ENCODE measurements around the gene ARHGAP12. TPM values are rescaled to one million over a fixed set of nuclear protein-coding genes. Genes with fewer than 3 reads are reported as not detected.

The ARHGAP12 gene
- total and polyA plus RNA-seq, 2 donors from 2014 or later, result 15.0 to 30.9 TPM

DNA sequence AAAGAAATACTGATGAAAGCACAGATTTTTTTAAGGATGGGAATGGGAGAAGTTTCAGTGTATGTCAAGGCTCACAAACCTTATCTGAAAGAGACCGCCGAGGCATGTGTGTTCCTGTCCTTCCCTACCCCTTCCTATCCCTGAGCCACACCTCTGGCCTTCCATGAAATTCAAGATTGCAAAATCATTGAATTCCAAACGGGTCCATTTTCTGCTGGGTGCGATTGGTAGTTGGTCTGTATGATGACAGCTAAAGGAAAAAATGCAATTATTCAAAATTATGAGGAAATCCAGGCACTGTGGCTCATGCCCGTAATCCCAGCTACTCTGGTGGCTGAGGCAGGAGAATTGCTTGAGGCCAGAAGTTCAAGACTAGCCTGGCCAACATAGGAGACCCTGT is 170.1 kb downstream of the ARHGAP12 start:
- Histone ChIP-seq H3K9ac (ENCODE audit: low read length in 3 of 3) (no peak overlapping the region), H3K27ac (ENCODE audit: low read depth in 2 of 2, low read length in 2 of 2) (peak overlapping the region in 1 of 2 donors; percentile 97), H3K36me3 (ENCODE audit: control insufficient read depth in 2 of 3, insufficient read depth in 3 of 3, low read length in 3 of 3) (no peaks in the 10 kb centered on the region), H3K9me3 (ENCODE audit: control insufficient read depth in 2 of 3, insufficient read depth in 1 of 3, low read length in 3 of 3) (no peaks in the 10 kb centered on the region), H3K4me1 (ENCODE audit: control insufficient read depth in 2 of 3, insufficient read depth in 2 of 3, low read depth in 1 of 3, low read length in 3 of 3) (peaks cover 0 to 6% (median 0%) of the 10 kb centered on the region in 3 donors), H3K4me3 (ENCODE audit: low read length in 3 of 3) (no peak overlapping the region), H3K27me3 (ENCODE audit: control insufficient read depth, insufficient read depth, low read length) (no peaks in the 10 kb centered on the region)
- no peak for FAIRE-seq
- no peak for DNase-seq
- intact Hi-C loops (cut with DNase I), result no loop called here
- no peak for TF ChIP-seq CTCF (IDR thresholded peaks at IDR 0.05; ENCODE audit: borderline replicate concordance, extremely low read depth, insufficient read depth)

DNA sequence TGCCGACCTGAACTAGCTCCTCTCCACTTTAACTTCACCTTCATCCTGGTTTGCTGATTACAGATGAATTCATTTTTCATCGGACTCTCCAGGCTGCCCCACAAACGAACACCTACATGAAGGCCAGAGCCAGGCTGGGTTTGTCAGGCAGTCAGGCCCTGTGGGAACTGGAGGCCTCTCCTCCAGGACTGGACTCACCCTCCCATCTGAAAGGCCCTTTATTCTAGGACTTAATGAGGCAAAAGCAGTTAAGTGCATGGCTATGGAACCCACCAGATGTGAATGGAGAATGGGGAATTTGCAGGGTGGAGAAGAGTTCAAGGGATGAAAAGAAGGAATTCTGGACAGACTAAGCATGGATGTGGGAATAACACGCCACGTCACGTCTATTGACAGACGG is 170.8 kb downstream of the ARHGAP12 start:
- no peaks in the 10 kb centered on the region for H3K36me3 ChIP-seq (ENCODE audit: control insufficient read depth in 2 of 3, insufficient read depth in 3 of 3, low read length in 3 of 3)
- no peak for TF ChIP-seq CTCF (IDR thresholded peaks at IDR 0.05; ENCODE audit: borderline replicate concordance, extremely low read depth, insufficient read depth)
- H3K4me1 ChIP-seq (ENCODE audit: control insufficient read depth in 2 of 3, insufficient read depth in 2 of 3, low read depth in 1 of 3, low read length in 3 of 3), result peaks cover 0 to 6% (median 0%) of the 10 kb centered on the region in 3 donors
- no peaks in the 10 kb centered on the region for H3K9me3 ChIP-seq (ENCODE audit: control insufficient read depth in 2 of 3, insufficient read depth in 1 of 3, low read length in 3 of 3)
- FAIRE-seq (no peak), DNase-seq (peak in 2 of 5 donors; percentile 37 to 42)
- no peak overlapping the region for H3K9ac ChIP-seq (ENCODE audit: low read length in 3 of 3)
- intact Hi-C loops (cut with DNase I), result no loop called here
- no peaks in the 10 kb centered on the region for H3K27me3 ChIP-seq (ENCODE audit: control insufficient read depth, insufficient read depth, low read length)
- H3K27ac ChIP-seq (ENCODE audit: low read depth in 2 of 2, low read length in 2 of 2), result no peak overlapping the region
- no peak overlapping the region for H3K4me3 ChIP-seq (ENCODE audit: low read length in 3 of 3)

DNA sequence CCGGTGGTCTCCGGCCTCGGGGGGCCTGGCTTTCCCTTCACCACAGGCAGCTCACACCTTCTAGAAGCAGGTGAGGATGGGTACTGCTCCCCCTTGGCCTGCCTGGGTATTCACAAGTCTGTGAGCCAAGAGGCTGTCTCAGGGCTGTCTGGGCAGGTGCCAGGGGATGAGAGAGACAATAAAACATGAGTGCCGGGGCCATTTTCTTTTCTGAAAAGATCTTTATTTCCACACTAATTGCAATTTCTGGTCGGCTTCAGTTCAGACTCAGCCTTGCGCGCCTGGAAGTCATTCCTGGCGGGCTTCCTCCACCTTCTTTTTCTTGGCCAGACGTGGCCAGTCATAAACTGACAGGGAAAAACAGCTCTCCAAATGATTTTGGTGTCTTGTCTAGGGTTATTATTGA is 171.2 kb downstream of the ARHGAP12 start:
- Histone ChIP-seq H3K9ac (ENCODE audit: low read length in 3 of 3) (no peak overlapping the region), H3K4me1 (ENCODE audit: control insufficient read depth in 2 of 3, insufficient read depth in 2 of 3, low read depth in 1 of 3, low read length in 3 of 3) (peaks cover 0 to 6% (median 0%) of the 10 kb centered on the region in 3 donors), H3K36me3 (ENCODE audit: control insufficient read depth in 2 of 3, insufficient read depth in 3 of 3, low read length in 3 of 3) (no peaks in the 10 kb centered on the region), H3K4me3 (ENCODE audit: low read length in 3 of 3) (no peak overlapping the region), H3K9me3 (ENCODE audit: control insufficient read depth in 2 of 3, insufficient read depth in 1 of 3, low read length in 3 of 3) (no peaks in the 10 kb centered on the region), H3K27ac (ENCODE audit: low read depth in 2 of 2, low read length in 2 of 2) (no peak overlapping the region), H3K27me3 (ENCODE audit: control insufficient read depth, insufficient read depth, low read length) (no peaks in the 10 kb centered on the region)
- intact Hi-C loops (cut with DNase I), result no loop called here
- no peak for FAIRE-seq
- no peak for TF ChIP-seq CTCF (IDR thresholded peaks at IDR 0.05; ENCODE audit: borderline replicate concordance, extremely low read depth, insufficient read depth)
- DNase-seq, result peak in 1 of 5 donors; percentile 29

DNA sequence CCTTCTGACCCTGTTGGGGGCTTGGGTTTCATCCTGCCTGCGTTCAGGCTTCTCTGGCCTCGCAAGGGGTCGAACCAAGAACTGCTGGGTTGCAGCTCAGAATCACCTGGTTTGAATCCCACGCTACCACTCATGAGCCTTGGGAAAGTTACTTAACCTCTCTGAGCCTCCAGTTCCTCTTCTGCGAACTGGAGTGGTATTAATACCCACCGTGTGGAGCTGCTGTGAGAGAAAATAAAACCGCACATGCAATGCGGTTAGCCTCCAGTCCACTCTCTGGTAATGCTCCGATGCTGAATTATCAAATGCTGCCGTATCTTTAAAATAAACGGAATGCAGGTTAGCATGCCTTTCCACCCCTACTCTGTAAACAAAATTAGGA is 171.9 kb downstream of the ARHGAP12 start:
- intact Hi-C loops (cut with DNase I), result no loop called here
- Histone ChIP-seq H3K9ac (ENCODE audit: low read length in 3 of 3) (no peak overlapping the region), H3K36me3 (ENCODE audit: control insufficient read depth in 2 of 3, insufficient read depth in 3 of 3, low read length in 3 of 3) (no peaks in the 10 kb centered on the region), H3K27me3 (ENCODE audit: control insufficient read depth, insufficient read depth, low read length) (no peaks in the 10 kb centered on the region), H3K9me3 (ENCODE audit: control insufficient read depth in 2 of 3, insufficient read depth in 1 of 3, low read length in 3 of 3) (no peaks in the 10 kb centered on the region), H3K4me1 (ENCODE audit: control insufficient read depth in 2 of 3, insufficient read depth in 2 of 3, low read depth in 1 of 3, low read length in 3 of 3) (peaks cover 0 to 6% (median 0%) of the 10 kb centered on the region in 3 donors), H3K4me3 (ENCODE audit: low read length in 3 of 3) (no peak overlapping the region), H3K27ac (ENCODE audit: low read depth in 2 of 2, low read length in 2 of 2) (no peak overlapping the region)
- FAIRE-seq (no peak), DNase-seq (no peak)
- TF ChIP-seq CTCF (IDR thresholded peaks at IDR 0.05; ENCODE audit: borderline replicate concordance, extremely low read depth, insufficient read depth), result no peak

Data from kidney (tissue), 14 donors.